RWPE2 (cell line): ENCODE results near the gene FOSB.

ENCODE experiments used
- ATAC-seq: fragments of 200-7000 bp; cut with Tn5 transposase; 3 replicates; pipeline ENCODE4 v1.9.1; 2021; ENCODE audit warnings: low read depth
- DNase-seq: peaks from one replicate; pipeline ENCODE4 v3.0.0-alpha.2; 2020; ENCODE audit warnings: low spot score
- H3K27ac ChIP-seq: fragments of 450-650 bp; 2 replicates; pipeline ENCODE4 v1.5.1; 2017; ENCODE audit warnings: mild to moderate bottlenecking; ENCODE audit not compliant: poor library complexity, severe bottlenecking
- H3K27me3 ChIP-seq: fragments of 250-450 bp; sonication (Bioruptor Pico); 2 replicates; pipeline ENCODE4 v1.5.1; 2021; ENCODE audit warnings: mild to moderate bottlenecking, moderate library complexity; ENCODE audit not compliant: insufficient read depth, poor library complexity, severe bottlenecking
- H3K36me3 ChIP-seq: fragments of 250-450 bp; sonication (Bioruptor Pico); 2 replicates; pipeline ENCODE4 v1.5.1; 2020; ENCODE audit warnings: low read depth, mild to moderate bottlenecking, moderate library complexity
- H3K4me1 ChIP-seq: fragments of 250-450 bp; sonication (Bioruptor Pico); 2 replicates; pipeline ENCODE4 v1.5.1; 2021; ENCODE audit warnings: mild to moderate bottlenecking, moderate library complexity; ENCODE audit not compliant: insufficient read depth, poor library complexity, severe bottlenecking
- H3K4me3 ChIP-seq: fragments of 250-450 bp; sonication (Bioruptor Pico); 2 replicates; pipeline ENCODE4 v1.5.1; 2021; ENCODE audit warnings: mild to moderate bottlenecking, moderate library complexity; ENCODE audit not compliant: severe bottlenecking
- H3K9me3 ChIP-seq: fragments of 250-450 bp; sonication (Bioruptor Pico); 2 replicates; pipeline ENCODE4 v1.5.1; 2021; ENCODE audit warnings: mild to moderate bottlenecking, moderate library complexity; ENCODE audit not compliant: severe bottlenecking
- CTCF ChIP-seq: fragments of 450-650 bp; IDR thresholded peaks from one replicate; pipeline ENCODE4 v1.5.1; 2017; ENCODE audit warnings: mild to moderate bottlenecking, moderate library complexity; ENCODE audit not compliant: poor library complexity, severe bottlenecking

The FOSB gene

GRCh38 chr19:45469945-45470761 is 2.4 kb downstream of the FOSB start:
- no peak for DNase-seq
- Histone ChIP-seq H3K27ac (peak overlapping the region; percentile 55), H3K4me3 (peak overlapping the region; percentile 57), H3K4me1 (peaks cover 4% of the 10 kb centered on the region), H3K36me3 (no peaks in the 10 kb centered on the region), H3K27me3 (no peaks in the 10 kb centered on the region), H3K9me3 (no peaks in the 10 kb centered on the region)
- peak; percentile 24 for ATAC-seq
- no peak for TF ChIP-seq CTCF

- DNase-seq (no peak), ATAC-seq (no peak)
- H3K36me3 ChIP-seq = no peaks in the 10 kb centered on the region
- H3K9me3 ChIP-seq = no peaks in the 10 kb centered on the region
- H3K4me3 ChIP-seq = no peak overlapping the region
- H3K27ac ChIP-seq = peak overlapping the region; percentile 55
- no peaks in the 10 kb centered on the region for H3K27me3 ChIP-seq
- H3K4me1 ChIP-seq = peaks cover 4% of the 10 kb centered on the region
- no peak for TF ChIP-seq CTCF
These were observed 2.9 kb downstream of the FOSB start for GRCh38 chr19:45470762-45471081.

- Histone ChIP-seq H3K36me3 (no peaks in the 10 kb centered on the region), H3K27me3 (no peaks in the 10 kb centered on the region), H3K4me3 (no peak overlapping the region), H3K9me3 (no peaks in the 10 kb centered on the region), H3K4me1 (peaks cover 4% of the 10 kb centered on the region), H3K27ac (no peak overlapping the region)
- ATAC-seq = no peak
- DNase-seq = no peak
- TF ChIP-seq CTCF = no peak
These were observed 3.5 kb downstream of the FOSB start for GRCh38 chr19:45471111-45471930.

GRCh38 chr19:45471931-45472562 is 4.3 kb downstream of the FOSB start:
- no peak for TF ChIP-seq CTCF
- H3K36me3 ChIP-seq = no peaks in the 10 kb centered on the region
- H3K4me3 ChIP-seq = no peak overlapping the region
- peaks cover 4% of the 10 kb centered on the region for H3K4me1 ChIP-seq
- H3K27me3 ChIP-seq = no peaks in the 10 kb centered on the region
- no peak for ATAC-seq
- no peak for DNase-seq
- H3K27ac ChIP-seq = no peak overlapping the region
- H3K9me3 ChIP-seq = no peaks in the 10 kb centered on the region
